ENCODE measurements around the gene CPNE4.

GRCh38 chr3:132064114-132064513, 29.3 kb upstream of the CPNE4 start:
- TF ChIP-seq POLR2A (IDR thresholded peaks at IDR 0.05; ENCODE audit: low read length): no peak
- TF ChIP-seq GATA1 (IDR thresholded peaks at IDR 0.05; ENCODE audit: low read depth, low read length): no peak

Data from erythroblast (primary cell).